Muscle of back (tissue), 11 donors: Measurements from ENCODE around the gene AATK. TPM values are rescaled to one million over a fixed set of nuclear protein-coding genes. Genes with fewer than 3 reads are reported as not detected.
"Not testable (repeated sequence)": the region's sequence is repeated elsewhere in the genome, so short reads cannot be mapped to it uniquely, and the experiment has no call there.

Experiments
- DNase-seq, 3 donors: peaks; one replicate each; pipeline versions ENCODE4 v3.0.0 to v3.0.0-alpha.2; 2013
- polyA plus RNA-seq, 10 donors: library from polyadenylated mRNA; unstranded; fragments of 120-200 nt; gene quantifications; one replicate each; pipeline ENCODE4 v1.2.1, GENCODE V29; 2013; ENCODE audit not compliant: insufficient read length in 10 of 10

The AATK gene
- polyA plus RNA-seq, 10 donors, result 6.9 to 12.0 (median 8.9) TPM

- no peak for DNase-seq
Observed at GRCh38 chr17:81161536-81161935, 4.5 kb downstream of the AATK start.

GRCh38 chr17:81160747-81161453, 5.1 kb downstream of the AATK start:
- DNase-seq, result no peak

GRCh38 chr17:81160306-81160705, 5.7 kb downstream of the AATK start:
- peak in 1 of 3 donors; percentile 34 for DNase-seq

GRCh38 chr17:81159611-81160265, 6.3 kb downstream of the AATK start:
- DNase-seq, result no peak

GRCh38 chr17:81158688-81159590, 7.1 kb downstream of the AATK start:
- DNase-seq, result no peak

GRCh38 chr17:81157848-81158687, 8.0 kb downstream of the AATK start:
- no peak for DNase-seq

- DNase-seq, result no peak
Observed at GRCh38 chr17:81156866-81157805, 8.9 kb downstream of the AATK start.

- DNase-seq, result no peak
Observed at GRCh38 chr17:81154961-81155360, 11.1 kb downstream of the AATK start.

GRCh38 chr17:81154016-81154415, 12.0 kb downstream of the AATK start:
- DNase-seq, result not testable (repeated sequence)

GRCh38 chr17:81153340-81153803, 12.6 kb downstream of the AATK start:
- peak in 2 of 3 donors; percentile 70 to 85 for DNase-seq

- DNase-seq, result no peak
Observed at GRCh38 chr17:81152288-81152828, 13.7 kb downstream of the AATK start.

GRCh38 chr17:81151278-81151677, 14.7 kb downstream of the AATK start:
- DNase-seq, result no peak

- no peak for DNase-seq
Observed at GRCh38 chr17:81150377-81151077, 15.5 kb downstream of the AATK start.

- no peak for DNase-seq
Observed at GRCh38 chr17:81148986-81149533, 17.0 kb downstream of the AATK start.

- no peak for DNase-seq
Observed at GRCh38 chr17:81148571-81148970, 17.4 kb downstream of the AATK start.

GRCh38 chr17:81147701-81148100, 18.3 kb downstream of the AATK start:
- DNase-seq, result no peak

GRCh38 chr17:81146208-81146607, 19.8 kb downstream of the AATK start:
- DNase-seq, result not testable (repeated sequence)

- DNase-seq, result no peak
Observed at GRCh38 chr17:81144423-81144781, 21.6 kb downstream of the AATK start.
